ENCODE data around the gene COX5A. TPM values are rescaled to one million over a fixed set of nuclear protein-coding genes. Genes with fewer than 3 reads are reported as not detected.
A peak's percentile ranks its signal among the peaks of the same experiment; 100 is the strongest.
"Not testable (repeated sequence)": the region's sequence is repeated elsewhere in the genome, so short reads cannot be mapped to it uniquely, and the experiment has no call there.

Gene COX5A
- total and polyA plus RNA-seq, 7 experiments from 2014 or later = 44.4 to 242 (median 61.6) TPM

DNA sequence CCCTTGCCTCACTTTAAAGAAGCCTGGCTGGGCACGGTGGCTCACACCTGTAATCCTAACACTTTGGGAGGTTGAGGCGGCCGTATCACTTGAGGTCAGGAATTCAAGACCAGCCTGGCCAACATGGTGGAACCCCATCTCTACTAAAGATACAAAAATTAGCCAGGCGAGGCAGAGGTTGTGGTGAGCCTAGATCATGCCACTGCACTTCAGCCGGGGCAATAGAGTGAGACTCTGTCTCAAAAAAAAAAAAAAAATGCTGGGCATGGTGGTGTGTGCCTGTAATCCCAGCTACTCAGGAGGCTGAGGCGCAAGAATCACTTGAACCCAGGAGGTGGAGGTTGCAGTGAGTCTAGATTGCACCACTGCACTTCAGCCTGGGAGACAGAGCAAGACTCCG is 43.5 kb downstream of the COX5A start:
- intact Hi-C loops (cut with micrococcal nuclease) = loop anchor here (5.0 kb wide), 2 partner anchors 43 to 107 kb away; partner anchors contain the start of gene COX5A (in 1 of the 2)
- not testable (repeated sequence) for H3K9me3 ChIP-seq (ENCODE audit: control insufficient read depth in 2 of 3, low read length in 3 of 3); DNase-seq; H3K4me3 ChIP-seq (ENCODE audit: low read length); H3K9me3 Mint-ChIP-seq; H3K27me3 Mint-ChIP-seq; ATAC-seq; H3K27me3 ChIP-seq (ENCODE audit: control insufficient read depth in 2 of 2, insufficient read depth in 2 of 2, low read length in 2 of 2)
- ChIA-PET POLR2A (interaction anchor here (0.6 to 2.9 kb wide), 19 partner anchors 8 to 307 kb away, joined by 3 to 23 read pairs (median 3); partner anchors contain the start of genes C15orf39, FAM219B and ULK3), CTCF (interaction anchor here (0.6 to 2.7 kb wide), 5 partner anchors 8 to 57 kb away, joined by 3 to 13 read pairs (median 6); no protein-coding TSS in a partner anchor)
- peak overlapping the region in 1 of 10 donors; percentile 76 for H3K4me3 Mint-ChIP-seq
- H3K36me3 Mint-ChIP-seq = peaks cover 0 to 24% (median 9%) of the 10 kb centered on the region in 5 donors
- peak overlapping the region; percentile 70 for H3K27ac ChIP-seq (ENCODE audit: low read depth, low read length)
- H3K4me1 ChIP-seq (ENCODE audit: control insufficient read depth in 2 of 2, insufficient read depth in 2 of 2, low read length in 2 of 2) = peaks cover 32 to 37% of the 10 kb centered on the region in 2 donors
- peak overlapping the region in 6 of 9 donors; percentile 19 to 99 (median 66) for H3K27ac Mint-ChIP-seq
- peaks cover 0 to 49% (median 4%) of the 10 kb centered on the region in 3 experiments for H3K36me3 ChIP-seq (ENCODE audit: control insufficient read depth in 2 of 3, insufficient read depth in 3 of 3, low read length in 3 of 3)
- H3K4me1 Mint-ChIP-seq = peaks cover 23 to 55% (median 41%) of the 10 kb centered on the region in 7 donors

- H3K4me1 Mint-ChIP-seq = peaks cover 30 to 60% (median 48%) of the 10 kb centered on the region in 7 donors
- peak; percentile 71 for ATAC-seq
- H3K4me1 ChIP-seq (ENCODE audit: control insufficient read depth in 2 of 2, insufficient read depth in 2 of 2, low read length in 2 of 2) = peaks cover 33 to 45% of the 10 kb centered on the region in 2 donors
- DNase-seq = peak in 7 of 9 donors; percentile 48 to 77 (median 68)
- H3K27me3 ChIP-seq (ENCODE audit: control insufficient read depth in 2 of 2, insufficient read depth in 2 of 2, low read length in 2 of 2) = no peaks in the 10 kb centered on the region
- H3K27ac Mint-ChIP-seq = peak overlapping the region; percentile 83 to 100 (median 97)
- intact Hi-C loops (cut with micrococcal nuclease) = loop anchor here (1.0 to 5.0 kb wide), 4 partner anchors 8 to 106 kb away; partner anchors contain the start of genes COX5A (in 1 of the 2) and ULK3 (in 1 of the 2)
- peak overlapping the region; percentile 68 to 96 (median 82) for H3K4me3 Mint-ChIP-seq
- H3K9me3 ChIP-seq (ENCODE audit: control insufficient read depth in 2 of 3, low read length in 3 of 3) = no peaks in the 10 kb centered on the region
- H3K36me3 ChIP-seq (ENCODE audit: control insufficient read depth in 2 of 3, insufficient read depth in 3 of 3, low read length in 3 of 3) = peaks cover 0 to 42% (median 4%) of the 10 kb centered on the region in 3 experiments
- peaks cover 0 to 24% (median 9%) of the 10 kb centered on the region in 5 donors for H3K36me3 Mint-ChIP-seq
- peaks cover 0 to 4% (median 0%) of the 10 kb centered on the region in 11 donors for H3K9me3 Mint-ChIP-seq
- ChIA-PET CTCF (interaction anchor here (0.7 to 2.7 kb wide), 9 partner anchors 8 to 125 kb away, joined by 3 to 13 read pairs (median 4); partner anchors contain the start of gene FAM219B), POLR2A (interaction anchor here (0.6 to 3.1 kb wide), 22 partner anchors 9 to 308 kb away, joined by 3 to 23 read pairs (median 4); partner anchors contain the start of genes C15orf39, FAM219B, PPCDC and ULK3)
- peak overlapping the region; percentile 18 for H3K4me3 ChIP-seq (ENCODE audit: low read length)
- H3K27me3 Mint-ChIP-seq = no peaks in the 10 kb centered on the region
- peak overlapping the region; percentile 70 for H3K27ac ChIP-seq (ENCODE audit: low read depth, low read length)
These were observed 44.2 kb downstream of the COX5A start for GRCh38 chr15:74893627-74894026.

DNA sequence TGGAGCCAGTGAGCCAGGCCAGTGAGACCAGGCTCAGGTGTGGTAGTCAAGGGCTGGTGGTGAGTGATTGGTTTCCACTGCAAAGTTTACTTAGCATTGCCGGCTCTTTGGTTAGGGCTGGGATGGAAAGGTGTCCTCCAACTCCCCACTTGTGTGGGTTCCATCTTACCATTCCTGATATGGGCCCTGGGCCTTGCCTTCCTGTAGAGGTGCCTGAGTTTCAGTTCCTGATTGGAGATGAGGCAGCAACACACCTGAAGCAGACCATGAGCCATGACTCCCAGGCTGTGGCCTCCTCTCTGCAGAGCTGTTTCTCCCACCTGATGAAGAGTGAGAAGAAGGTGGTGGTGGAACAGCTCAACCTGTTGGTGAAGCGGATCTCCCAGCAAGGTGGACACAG is 44.9 kb downstream of the COX5A start:
- H3K4me1 Mint-ChIP-seq = peaks cover 30 to 60% (median 49%) of the 10 kb centered on the region in 7 donors
- intact Hi-C loops (cut with micrococcal nuclease) = loop anchor here (1.0 to 5.0 kb wide), 4 partner anchors 8 to 106 kb away; partner anchors contain the start of genes COX5A (in 1 of the 2) and ULK3 (in 1 of the 2)
- POLR2A ChIA-PET = interaction anchor here (0.9 to 3.1 kb wide), 10 partner anchors 12 to 563 kb away, joined by 3 to 21 read pairs (median 4); partner anchors contain the start of genes SCAMP2 and ULK3

DNA sequence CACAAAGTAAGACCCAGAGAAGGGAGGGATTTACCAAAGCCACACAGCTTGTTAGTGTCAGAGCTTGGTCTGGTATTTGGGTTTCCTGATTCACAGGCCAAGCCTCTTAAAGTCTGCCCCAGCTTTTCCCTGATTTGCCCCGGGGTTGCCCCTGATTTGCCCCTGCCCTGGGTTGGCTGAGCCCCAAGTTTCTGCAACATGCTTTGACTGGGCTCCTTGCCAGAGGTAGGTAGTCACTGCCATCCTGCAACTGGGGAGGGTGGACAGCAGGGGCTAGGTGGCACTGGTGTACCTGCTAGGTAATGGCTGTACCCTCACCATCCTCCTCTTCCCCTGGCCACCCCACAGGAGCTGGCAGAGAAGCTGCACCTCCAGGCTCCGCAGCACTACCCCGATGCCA is 45.6 kb downstream of the COX5A start:
- intact Hi-C loops (cut with micrococcal nuclease) = loop anchor here (5.0 kb wide), 2 partner anchors 45 to 105 kb away; partner anchors contain the start of gene COX5A (in 1 of the 2)
- Histone ChIP-seq H3K4me3 (ENCODE audit: low read length) (no peak overlapping the region), H3K27me3 (ENCODE audit: control insufficient read depth in 2 of 2, insufficient read depth in 2 of 2, low read length in 2 of 2) (no peaks in the 10 kb centered on the region), H3K9me3 (ENCODE audit: control insufficient read depth in 2 of 3, low read length in 3 of 3) (no peaks in the 10 kb centered on the region), H3K36me3 (ENCODE audit: control insufficient read depth in 2 of 3, insufficient read depth in 3 of 3, low read length in 3 of 3) (peaks cover 0 to 33% (median 4%) of the 10 kb centered on the region in 3 experiments), H3K4me1 (ENCODE audit: control insufficient read depth in 2 of 2, insufficient read depth in 2 of 2, low read length in 2 of 2) (peaks cover 33 to 45% of the 10 kb centered on the region in 2 donors), H3K27ac (ENCODE audit: low read depth, low read length) (peak overlapping the region; percentile 70)
- H3K4me1 Mint-ChIP-seq = peaks cover 30 to 60% (median 49%) of the 10 kb centered on the region in 7 donors
- CTCF ChIA-PET = interaction anchor here (2.7 kb wide), 1 partner anchor 10 kb away, joined by 13 read pairs; no protein-coding TSS in a partner anchor
- no peak for DNase-seq
- H3K27me3 Mint-ChIP-seq = no peaks in the 10 kb centered on the region
- peaks cover 0 to 4% (median 0%) of the 10 kb centered on the region in 11 donors for H3K9me3 Mint-ChIP-seq
- peak overlapping the region in 5 of 10 donors; percentile 18 to 96 (median 66) for H3K4me3 Mint-ChIP-seq
- POLR2A ChIA-PET = interaction anchor here (0.9 to 3.1 kb wide), 9 partner anchors 9 to 564 kb away, joined by 3 to 21 read pairs (median 5); partner anchors contain the start of genes COX5A, SCAMP2 and ULK3
- ATAC-seq = no peak
- peak overlapping the region; percentile 83 to 100 (median 97) for H3K27ac Mint-ChIP-seq
- H3K36me3 Mint-ChIP-seq = peaks cover 0 to 24% (median 9%) of the 10 kb centered on the region in 5 donors

More for the DNA sequence above, 44.9 kb downstream of the COX5A start:
- CTCF ChIA-PET = interaction anchor here (1.2 to 2.7 kb wide), 2 partner anchors 9 to 124 kb away, joined by 4 to 13 read pairs; no protein-coding TSS in a partner anchor
- Histone ChIP-seq H3K4me3 (ENCODE audit: low read length) (no peak overlapping the region), H3K36me3 (ENCODE audit: control insufficient read depth in 2 of 3, insufficient read depth in 3 of 3, low read length in 3 of 3) (peaks cover 0 to 39% (median 4%) of the 10 kb centered on the region in 3 experiments), H3K4me1 (ENCODE audit: control insufficient read depth in 2 of 2, insufficient read depth in 2 of 2, low read length in 2 of 2) (peaks cover 33 to 45% of the 10 kb centered on the region in 2 donors), H3K27ac (ENCODE audit: low read depth, low read length) (peak overlapping the region; percentile 70), H3K27me3 (ENCODE audit: control insufficient read depth in 2 of 2, insufficient read depth in 2 of 2, low read length in 2 of 2) (no peaks in the 10 kb centered on the region), H3K9me3 (ENCODE audit: control insufficient read depth in 2 of 3, low read length in 3 of 3) (no peaks in the 10 kb centered on the region)
- Mint-ChIP-seq H3K27me3 (no peaks in the 10 kb centered on the region), H3K36me3 (peaks cover 0 to 24% (median 9%) of the 10 kb centered on the region in 5 donors), H3K27ac (peak overlapping the region; percentile 83 to 100 (median 97)), H3K9me3 (peaks cover 0 to 4% (median 0%) of the 10 kb centered on the region in 11 donors), H3K4me3 (peak overlapping the region in 8 of 10 donors; percentile 19 to 96 (median 77))
- ATAC-seq = no peak
- no peak for DNase-seq

GRCh38 chr15:74891469-74891868 is 46.4 kb downstream of the COX5A start:
- H3K27ac Mint-ChIP-seq = peak overlapping the region; percentile 10 to 99 (median 84)
- Histone ChIP-seq H3K27ac (ENCODE audit: low read depth, low read length) (peak overlapping the region; percentile 14), H3K4me1 (ENCODE audit: control insufficient read depth in 2 of 2, insufficient read depth in 2 of 2, low read length in 2 of 2) (peaks cover 33 to 45% of the 10 kb centered on the region in 2 donors), H3K27me3 (ENCODE audit: control insufficient read depth in 2 of 2, insufficient read depth in 2 of 2, low read length in 2 of 2) (no peaks in the 10 kb centered on the region), H3K36me3 (ENCODE audit: control insufficient read depth in 2 of 3, insufficient read depth in 3 of 3, low read length in 3 of 3) (peaks cover 0 to 24% (median 4%) of the 10 kb centered on the region in 3 experiments), H3K4me3 (ENCODE audit: low read length) (no peak overlapping the region), H3K9me3 (ENCODE audit: control insufficient read depth in 2 of 3, low read length in 3 of 3) (no peaks in the 10 kb centered on the region)
- peaks cover 0 to 4% (median 0%) of the 10 kb centered on the region in 11 donors for H3K9me3 Mint-ChIP-seq
- CTCF ChIA-PET = interaction anchor here (0.7 to 0.8 kb wide), 2 partner anchors 11 to 104 kb away, joined by 3 to 4 read pairs; no protein-coding TSS in a partner anchor
- no peaks in the 10 kb centered on the region for H3K27me3 Mint-ChIP-seq
- peak overlapping the region; percentile 19 to 92 (median 70) for H3K4me3 Mint-ChIP-seq
- H3K36me3 Mint-ChIP-seq = peaks cover 0 to 21% (median 9%) of the 10 kb centered on the region in 5 donors
- ATAC-seq (no peak), DNase-seq (no peak)
- intact Hi-C loops (cut with micrococcal nuclease) = loop anchor here (5.0 kb wide), 2 partner anchors 46 to 104 kb away; partner anchors contain the start of gene COX5A (in 1 of the 2)
- peaks cover 30 to 59% (median 49%) of the 10 kb centered on the region in 7 donors for H3K4me1 Mint-ChIP-seq
- POLR2A ChIA-PET = interaction anchor here (0.9 to 3.1 kb wide), 7 partner anchors 10 to 564 kb away, joined by 3 to 11 read pairs (median 5); partner anchors contain the start of gene SCAMP2

GRCh38 chr15:74890665-74890960 is 47.3 kb downstream of the COX5A start:
- H3K4me1 ChIP-seq (ENCODE audit: control insufficient read depth in 2 of 2, insufficient read depth in 2 of 2, low read length in 2 of 2) = peaks cover 33 to 41% of the 10 kb centered on the region in 2 donors
- ChIA-PET POLR2A (interaction anchor here (1.3 to 2.4 kb wide), 4 partner anchors 9 to 23 kb away, joined by 4 to 18 read pairs (median 6); no protein-coding TSS in a partner anchor), CTCF (interaction anchor here (1.7 kb wide), 1 partner anchor 11 kb away, joined by 8 read pairs; no protein-coding TSS in a partner anchor)
- Mint-ChIP-seq H3K27ac (peak overlapping the region; percentile 69 to 99 (median 94)), H3K27me3 (no peaks in the 10 kb centered on the region), H3K36me3 (peaks cover 0 to 21% (median 9%) of the 10 kb centered on the region in 5 donors), H3K4me1 (peaks cover 30 to 59% (median 49%) of the 10 kb centered on the region in 7 donors), H3K4me3 (peak overlapping the region; percentile 81 to 95 (median 90)), H3K9me3 (peaks cover 0 to 4% (median 0%) of the 10 kb centered on the region in 11 donors)
- no peaks in the 10 kb centered on the region for H3K27me3 ChIP-seq (ENCODE audit: control insufficient read depth in 2 of 2, insufficient read depth in 2 of 2, low read length in 2 of 2)
- ATAC-seq (no peak), DNase-seq (no peak)
- peak overlapping the region; percentile 94 for H3K4me3 ChIP-seq (ENCODE audit: low read length)
- H3K9me3 ChIP-seq (ENCODE audit: control insufficient read depth in 2 of 3, low read length in 3 of 3) = no peaks in the 10 kb centered on the region
- intact Hi-C loops (cut with micrococcal nuclease) = loop anchor here (1.0 to 5.0 kb wide), 6 partner anchors 12 to 103 kb away; partner anchors contain the start of genes COX5A (in 2 of the 2), FAM219B (in 1 of the 2) and SCAMP2 (in 1 of the 2)
- peak overlapping the region; percentile 84 for H3K27ac ChIP-seq (ENCODE audit: low read depth, low read length)
- peaks cover 0 to 18% (median 4%) of the 10 kb centered on the region in 3 experiments for H3K36me3 ChIP-seq (ENCODE audit: control insufficient read depth in 2 of 3, insufficient read depth in 3 of 3, low read length in 3 of 3)
